DMS114 treated with DMSO at 0.1 percent for 48 hours (cell line): ENCODE data around the gene ATP13A1.
"Not testable (repeated sequence)": the region's sequence is repeated elsewhere in the genome, so short reads cannot be mapped to it uniquely, and the experiment has no call there.

ENCODE experiments used
- DNase-seq: peaks from one replicate; lab custom pipeline; 2025; ENCODE audit not compliant: unreplicated experiment; lab: John Stamatoyannopoulos, UW

The ATP13A1 gene

DNA sequence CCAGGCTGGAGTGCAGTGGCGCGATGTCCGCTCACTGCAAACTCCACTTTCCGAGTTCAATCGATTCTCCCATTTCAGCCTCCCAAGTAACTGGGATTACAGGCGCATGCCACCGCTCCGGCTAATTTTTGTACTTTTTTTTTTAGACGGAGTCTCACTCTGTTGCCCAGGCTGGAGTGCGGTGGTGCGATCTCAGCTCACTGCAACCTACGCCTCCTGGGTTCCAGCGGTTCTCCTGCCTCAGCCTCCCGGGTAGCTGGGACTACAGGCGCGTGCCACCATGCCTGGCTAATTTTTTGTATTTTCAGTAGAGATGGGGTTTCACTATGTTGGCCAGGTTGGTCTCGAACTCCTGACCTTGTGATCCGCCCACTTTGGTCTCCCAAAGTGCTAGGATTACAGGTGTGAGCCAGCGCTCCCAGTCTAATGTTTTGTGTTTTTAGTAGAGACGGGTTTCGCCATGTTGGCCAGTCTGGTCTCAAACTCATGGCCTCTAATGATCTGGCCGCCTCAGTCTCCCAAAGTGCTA lies 2.0 kb upstream of the ATP13A1 start:
- DNase-seq: not testable (repeated sequence)

DNA sequence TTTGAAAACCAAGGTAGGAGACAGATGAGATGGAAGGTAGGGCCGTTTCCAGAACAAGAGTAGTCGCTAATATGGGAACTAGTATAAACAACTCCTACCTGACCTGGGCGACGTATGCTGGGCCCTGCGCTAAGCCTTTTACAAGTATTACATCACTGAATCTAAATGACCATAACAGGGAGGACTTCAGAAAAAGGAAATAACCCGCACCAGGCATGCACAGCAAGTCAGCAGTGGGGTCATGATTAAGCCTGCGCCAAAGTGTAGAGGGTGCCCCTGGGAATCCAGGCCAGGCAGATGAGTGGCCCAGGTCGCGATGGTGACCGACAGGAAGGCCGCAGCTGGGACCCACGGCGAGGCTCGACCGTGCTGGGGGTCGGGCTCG lies 613 bp downstream of the ATP13A1 start:
- no peak for DNase-seq

DNA sequence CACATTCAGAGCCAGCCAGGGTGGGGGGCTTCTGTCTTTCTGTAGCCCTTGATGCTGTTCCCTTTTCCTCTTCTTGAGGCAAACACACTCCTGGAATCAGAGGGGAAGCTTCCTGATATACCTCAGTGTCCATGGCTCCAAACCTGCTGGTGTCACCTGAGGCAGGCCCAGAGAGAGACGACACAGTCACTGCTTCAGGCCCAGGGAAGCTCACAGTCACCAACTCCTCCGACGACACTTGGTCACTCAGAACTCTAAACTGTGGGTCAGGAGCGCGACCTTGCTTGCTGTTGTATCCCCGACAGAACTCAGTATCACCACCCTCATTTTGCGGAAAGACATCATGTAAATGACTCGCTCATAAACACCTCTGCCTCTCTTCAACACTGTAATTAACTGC lies 1.1 kb downstream of the ATP13A1 start:
- DNase-seq: no peak

DNA sequence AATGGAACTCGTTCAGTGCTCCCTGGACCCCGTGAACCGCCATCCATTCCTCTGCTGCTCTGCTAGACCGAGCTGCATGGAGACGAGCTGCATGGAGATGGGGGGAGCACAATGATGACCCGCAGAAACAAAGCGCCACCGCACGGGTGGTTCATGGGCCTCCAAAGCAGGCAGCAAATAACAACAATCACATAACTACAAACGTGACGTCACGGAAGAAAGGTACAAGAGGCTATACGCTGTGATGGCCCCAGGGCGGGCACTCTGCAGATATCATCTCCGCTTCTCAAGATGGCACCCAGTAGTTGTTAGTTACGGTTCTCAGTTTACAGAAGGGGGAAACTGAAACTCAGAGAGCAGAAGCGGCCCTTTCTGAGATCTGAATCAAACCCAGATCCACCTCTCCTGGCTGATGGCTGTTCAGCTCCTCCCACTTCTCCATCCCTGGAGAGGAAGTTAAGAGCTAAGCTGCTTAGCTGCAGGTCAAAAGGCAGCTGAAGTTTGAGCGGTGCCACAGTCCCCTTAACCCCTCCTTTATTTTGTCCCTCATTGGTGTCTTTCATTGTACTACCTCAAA lies 1.7 kb downstream of the ATP13A1 start:
- no peak for DNase-seq

DNA sequence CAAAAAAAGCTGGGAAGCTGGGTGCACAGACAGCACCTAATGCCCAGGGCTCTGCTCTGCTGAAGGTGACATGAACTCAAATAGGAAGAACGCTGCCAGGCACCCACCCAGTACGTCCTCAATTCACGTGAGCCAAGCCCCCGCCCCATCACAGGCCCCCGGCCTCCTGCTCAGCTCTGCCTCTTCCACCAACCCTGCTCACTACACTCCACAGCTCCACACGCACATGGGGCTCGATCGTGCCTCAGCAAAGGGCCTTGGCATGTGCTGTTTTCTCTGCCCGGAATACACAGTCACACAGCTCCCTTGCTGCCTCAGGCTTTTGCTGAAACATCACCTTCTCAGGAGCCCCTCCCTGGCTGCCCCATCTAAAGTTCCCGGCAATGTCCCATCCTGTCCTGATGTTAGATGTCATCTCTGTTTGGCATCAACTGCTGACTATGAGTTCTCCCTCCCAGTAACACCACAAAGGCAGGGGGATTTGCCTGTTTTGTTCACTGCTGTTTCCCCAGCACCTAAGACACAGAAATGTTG lies 2.3 kb downstream of the ATP13A1 start:
- DNase-seq: no peak

DNA sequence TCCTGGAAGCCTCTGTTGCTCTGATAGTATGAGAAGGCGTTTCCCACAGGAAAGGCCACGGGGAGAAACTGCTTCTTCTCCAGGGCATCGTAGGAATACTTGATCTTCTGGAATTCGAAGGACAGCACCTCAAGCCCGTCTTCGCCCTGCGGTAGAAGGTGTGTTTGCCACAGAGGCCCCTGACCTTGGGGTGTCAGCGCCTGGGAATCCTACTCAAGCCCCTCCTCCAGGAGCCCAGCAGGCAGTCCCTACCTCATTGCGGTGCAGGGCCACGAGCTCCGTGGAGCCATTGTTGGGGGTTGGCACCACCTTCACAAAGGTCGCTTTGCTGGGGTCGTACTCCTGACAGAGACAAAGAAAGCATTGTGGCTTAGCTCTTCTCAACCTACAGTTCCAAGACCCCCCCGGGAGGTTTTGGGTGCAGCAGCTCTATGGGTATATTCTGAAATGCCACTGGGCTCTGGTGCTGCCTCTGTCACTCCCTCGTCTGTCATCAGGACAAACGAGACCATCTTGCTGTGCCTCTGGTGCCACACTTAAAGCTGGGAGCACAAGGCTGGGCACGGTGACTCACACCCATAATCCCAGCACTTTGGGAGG lies 3.7 kb downstream of the ATP13A1 start:
- no peak for DNase-seq

DNA sequence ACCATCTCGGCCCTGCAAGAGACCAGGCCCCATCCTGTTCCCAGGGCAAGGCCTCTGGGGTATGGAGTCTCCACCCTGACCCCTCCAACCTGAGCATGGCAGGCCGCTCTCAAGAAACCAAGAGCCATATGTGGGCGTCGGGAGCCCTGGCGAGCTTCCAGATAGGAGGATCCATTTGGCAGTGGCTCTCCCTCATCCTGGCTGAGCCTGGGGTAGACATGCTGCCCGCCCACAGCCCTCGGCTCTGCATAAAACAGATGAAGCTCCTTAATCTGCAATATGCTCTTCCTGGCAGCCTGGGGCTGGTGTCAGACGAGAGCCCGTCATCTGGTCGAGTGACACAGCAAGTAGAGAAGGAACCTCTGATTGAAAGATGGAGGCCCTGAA lies 6.1 kb downstream of the ATP13A1 start:
- DNase-seq: no peak

DNA sequence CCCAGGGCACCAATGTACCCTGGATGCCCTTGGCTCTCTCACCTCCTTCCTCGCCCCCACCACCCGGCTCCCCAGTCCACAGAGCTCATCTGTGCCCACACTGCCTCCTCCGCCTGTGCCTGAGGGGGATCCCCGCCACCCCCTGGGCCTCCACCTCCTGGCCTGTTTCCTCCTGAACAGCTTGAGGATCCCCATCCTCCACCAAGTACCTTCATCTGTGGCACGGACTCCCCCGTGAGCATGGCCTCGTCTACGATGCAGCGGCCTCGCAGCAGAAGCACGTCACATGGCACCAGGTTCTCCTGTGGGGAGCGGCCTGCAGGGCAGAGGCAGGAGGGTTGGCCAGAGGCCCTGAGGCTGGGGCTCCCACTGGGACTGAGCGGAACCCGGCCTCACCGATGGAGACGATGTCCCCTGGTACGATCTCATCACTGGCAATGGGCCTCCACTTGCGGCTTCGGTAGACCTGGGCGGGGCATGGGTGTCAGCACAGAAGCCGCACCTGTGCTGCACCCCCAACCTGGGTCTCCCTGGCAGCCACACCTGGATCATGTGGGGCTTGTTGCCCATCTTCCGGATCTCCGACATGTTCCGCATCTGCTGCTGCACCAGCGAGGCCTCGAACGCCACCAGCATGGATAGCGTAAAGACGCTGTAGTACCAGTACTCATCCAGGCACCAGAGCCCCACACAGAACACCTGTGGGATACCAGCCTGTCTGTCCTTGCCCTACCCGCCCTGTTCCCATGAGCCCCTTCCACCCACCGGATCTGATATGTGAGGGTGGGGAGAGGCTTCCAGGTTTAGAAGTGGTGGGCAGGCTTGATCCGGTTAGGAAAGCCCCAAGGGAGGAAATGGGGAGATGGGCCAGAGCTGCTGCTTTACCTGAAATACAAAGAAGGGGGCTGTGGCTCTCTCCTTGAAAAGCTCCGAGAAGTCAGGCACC lies 6.8 kb downstream of the ATP13A1 start:
- no peak for DNase-seq

DNA sequence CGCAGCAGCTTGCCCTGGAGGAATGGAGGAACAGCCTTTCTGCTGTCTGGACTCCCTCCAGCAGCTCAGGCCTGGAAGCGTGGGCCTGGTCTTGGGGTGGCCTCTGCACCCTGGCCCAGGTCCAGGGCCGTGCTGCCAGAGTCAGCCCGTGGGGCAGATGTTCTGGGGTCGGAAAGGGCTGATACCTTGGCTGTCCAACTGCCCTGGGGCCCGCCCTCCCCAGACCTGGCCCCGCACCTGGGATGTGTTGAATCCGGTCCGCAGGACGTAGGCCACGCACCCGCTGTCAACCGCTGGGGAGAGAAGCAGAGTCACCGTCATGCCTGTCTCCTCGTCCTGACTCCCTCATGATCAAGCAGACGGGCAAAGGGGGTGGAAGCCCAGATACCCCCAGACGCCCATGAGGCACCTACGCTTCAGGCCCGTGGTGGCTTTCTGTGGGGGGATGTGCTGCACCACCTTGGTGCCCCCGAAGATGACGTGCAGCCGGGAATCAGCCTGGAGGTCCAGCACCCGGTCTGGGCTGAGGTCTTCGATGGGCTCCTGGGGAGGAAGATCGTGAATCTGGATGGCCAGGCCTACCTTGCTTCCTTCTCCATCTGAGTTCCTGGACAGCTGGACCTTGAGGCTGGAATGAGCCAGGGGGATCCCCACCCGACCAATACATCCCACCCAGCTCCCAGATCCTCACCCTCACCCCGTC lies 7.7 kb downstream of the ATP13A1 start:
- no peak for DNase-seq

DNA sequence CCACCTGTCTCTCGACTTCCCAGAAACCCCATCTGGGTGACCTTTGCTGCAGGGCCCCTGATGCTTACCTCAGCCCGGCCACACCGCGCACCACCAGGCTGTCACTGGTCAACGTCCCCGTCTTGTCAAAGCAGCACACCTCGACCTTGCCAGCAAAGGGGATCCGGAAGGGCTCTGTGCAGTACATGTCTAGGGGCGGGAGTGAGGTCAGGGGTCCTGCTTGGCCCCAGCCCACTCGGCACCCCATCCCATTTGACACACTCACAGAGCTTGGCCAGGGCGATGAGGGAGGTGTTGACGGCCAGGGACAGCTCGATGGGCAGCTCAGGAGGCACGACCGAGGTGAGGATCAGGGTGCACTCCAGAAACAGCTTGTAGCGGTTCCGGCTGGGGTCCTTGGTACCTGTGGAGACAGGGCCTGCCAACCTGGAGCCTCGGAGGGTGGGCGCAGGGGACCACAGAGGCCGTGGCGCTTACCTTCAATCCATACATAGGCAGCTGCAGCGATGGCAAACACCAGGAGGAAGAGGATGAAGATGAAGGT lies 8.4 kb downstream of the ATP13A1 start:
- no peak for DNase-seq

DNA sequence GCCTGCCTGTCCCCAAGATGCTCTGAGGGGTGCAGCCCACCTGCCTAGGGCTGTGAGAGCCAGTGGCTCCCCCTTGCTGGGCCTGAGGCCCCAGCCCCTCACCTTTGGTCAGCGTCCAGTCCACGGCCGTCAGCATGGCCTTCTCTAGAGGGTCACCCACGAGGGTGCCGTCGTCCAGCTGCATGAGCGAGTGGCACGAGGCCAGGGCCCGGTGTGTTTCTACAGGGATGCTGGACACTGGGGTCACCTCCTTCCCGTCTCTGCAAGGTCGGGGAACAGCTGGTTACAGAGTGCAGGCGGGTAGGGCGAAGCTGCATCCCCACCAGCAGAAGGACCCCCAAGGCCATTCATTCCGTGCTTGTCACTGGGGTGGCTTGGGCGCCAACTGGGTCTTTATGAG lies 9.0 kb downstream of the ATP13A1 start:
- no peak for DNase-seq

DNA sequence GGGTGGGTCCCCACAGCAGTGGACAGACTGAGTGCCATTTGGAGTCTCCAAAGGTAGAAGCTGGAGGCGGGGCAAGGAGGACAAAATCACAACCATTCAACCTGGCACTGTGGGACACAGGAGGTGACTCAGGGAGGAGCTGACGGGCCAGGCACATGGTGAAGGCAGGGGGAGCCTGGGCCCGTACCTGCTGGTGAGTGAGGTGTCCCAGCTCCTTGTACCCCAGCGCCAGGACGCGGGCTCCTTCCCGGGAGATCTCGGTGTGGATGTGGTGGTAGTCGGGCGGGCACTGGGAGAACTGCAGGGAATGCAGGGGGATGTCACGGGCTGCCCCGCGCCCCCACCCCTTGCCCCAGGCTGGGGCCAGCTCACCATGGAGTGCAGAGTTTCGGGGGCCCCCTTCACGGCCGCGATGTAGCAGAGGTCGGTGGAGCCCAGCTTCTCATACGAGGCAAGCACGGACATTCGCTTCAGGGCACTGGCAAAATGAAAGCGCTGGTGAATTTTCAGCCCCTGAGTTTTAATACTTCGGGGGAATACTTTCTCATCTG lies 9.8 kb downstream of the ATP13A1 start:
- DNase-seq: no peak

DNA sequence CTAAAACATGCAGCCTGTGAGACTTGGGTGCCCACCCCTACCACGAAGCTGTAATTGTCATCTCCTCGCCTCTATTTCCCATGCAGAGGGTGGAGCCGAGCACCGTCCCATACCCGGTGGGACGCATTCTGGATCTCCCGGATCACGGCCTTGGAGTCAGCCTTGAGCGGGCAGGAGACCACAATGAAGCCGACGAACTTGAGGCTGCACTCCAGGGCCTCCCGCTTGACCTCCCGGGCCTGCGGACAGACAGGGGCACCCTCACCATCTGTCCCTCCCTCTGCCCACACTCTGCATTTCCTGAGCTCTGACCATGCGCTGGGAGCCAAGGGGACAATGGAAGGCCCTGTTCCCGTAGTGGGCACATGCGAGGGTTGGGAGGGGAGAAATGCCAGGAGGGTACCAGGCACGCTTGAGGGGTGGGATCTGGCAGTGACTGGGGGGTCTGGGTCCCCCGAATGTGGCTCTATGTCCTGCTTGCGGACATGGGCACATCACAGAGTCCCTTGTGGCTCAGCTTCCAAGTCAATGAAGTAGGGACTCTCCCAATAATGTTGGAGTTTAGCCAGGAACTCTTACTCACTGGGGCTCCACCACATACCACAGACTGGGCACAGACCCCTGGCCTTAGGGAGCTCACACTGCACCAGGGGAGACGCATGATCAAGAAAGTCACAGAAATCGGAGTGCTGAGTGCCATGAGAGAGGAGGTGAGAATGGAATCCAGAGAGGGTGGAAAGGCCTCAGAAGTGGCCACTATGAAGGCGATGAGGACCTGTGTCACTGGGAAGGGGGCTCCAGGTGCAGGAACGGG lies 10.8 kb downstream of the ATP13A1 start:
- DNase-seq: no peak

DNA sequence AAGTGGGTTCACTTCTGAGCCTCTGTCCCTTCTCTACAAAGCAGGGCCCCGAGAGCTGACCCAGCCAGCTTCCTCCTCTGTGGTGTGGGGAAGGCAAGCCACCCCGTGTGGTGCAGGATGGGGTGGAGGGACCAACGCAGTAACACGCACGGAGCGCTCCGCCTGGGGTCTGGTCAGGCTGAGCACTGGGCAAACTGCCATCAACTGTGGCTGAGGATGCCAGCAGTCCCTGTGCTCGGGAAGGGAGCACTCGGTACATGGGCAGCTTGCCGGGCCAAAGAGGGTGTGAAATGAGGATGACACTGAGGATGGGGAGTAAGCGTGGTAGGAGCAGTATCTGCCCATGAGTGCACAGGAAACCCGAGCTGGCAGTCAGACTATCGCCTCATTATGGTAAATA lies 12.4 kb downstream of the ATP13A1 start:
- DNase-seq: no peak

DNA sequence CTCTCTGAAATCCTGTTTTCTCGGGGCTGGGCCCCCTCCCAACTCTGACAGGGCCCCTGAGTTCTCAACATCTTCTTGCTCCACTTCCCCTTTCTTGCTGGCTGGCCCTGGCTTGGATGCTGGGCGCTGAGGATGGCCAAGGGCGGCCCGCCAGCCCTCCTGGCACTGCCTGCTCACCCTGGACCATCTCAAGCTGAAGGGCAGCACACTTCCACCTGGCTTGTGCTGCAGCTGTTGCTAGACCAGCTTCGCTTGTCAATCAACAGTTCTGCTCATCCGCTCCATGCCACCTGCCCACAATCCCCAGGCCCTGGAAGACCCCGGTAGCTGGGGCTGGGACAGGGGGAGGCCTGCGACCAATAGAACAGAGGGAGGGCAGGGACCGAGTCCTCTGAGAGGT lies 13.1 kb downstream of the ATP13A1 start:
- no peak for DNase-seq

DNA sequence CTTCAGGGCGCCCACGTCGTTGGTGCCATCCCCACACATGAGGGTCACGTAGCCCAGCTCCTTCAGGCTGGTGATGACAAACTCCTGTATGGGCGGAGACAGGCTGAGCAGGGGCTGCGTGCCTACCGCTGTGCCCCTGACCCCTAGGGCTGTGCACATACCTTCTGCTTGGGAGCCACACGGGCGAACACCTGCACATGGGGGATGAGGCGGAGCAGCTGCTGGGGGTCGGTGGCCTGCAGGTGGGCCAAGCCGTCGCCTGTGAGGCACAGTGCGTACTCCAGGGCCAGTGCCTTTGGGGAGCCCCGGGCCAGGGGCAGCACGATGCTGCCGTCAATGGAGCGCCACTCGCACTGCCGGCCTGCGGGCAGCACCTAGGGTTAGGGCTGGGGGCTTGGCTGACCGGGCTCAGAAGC lies 13.9 kb downstream of the ATP13A1 start:
- DNase-seq: no peak

DNA sequence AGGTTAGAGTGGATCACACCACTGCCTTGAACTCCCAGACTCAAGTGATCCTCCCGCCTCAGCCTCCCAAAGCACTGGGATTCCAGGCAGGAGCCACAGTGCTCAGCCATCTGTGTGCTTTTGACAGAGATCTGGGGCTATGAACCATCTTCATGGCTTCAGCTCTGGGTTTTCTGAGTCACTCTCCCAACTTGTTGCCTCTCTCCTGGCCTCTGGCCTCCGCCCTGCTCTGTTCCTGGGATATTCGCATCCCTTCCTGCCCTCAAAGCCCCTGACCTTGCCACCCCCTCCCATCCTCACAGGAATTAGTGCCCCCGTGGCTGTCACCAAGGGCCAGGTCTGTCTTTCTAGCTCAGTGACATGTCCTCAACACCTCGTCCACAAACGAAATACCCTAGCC lies 14.3 kb downstream of the ATP13A1 start:
- no peak for DNase-seq

DNA sequence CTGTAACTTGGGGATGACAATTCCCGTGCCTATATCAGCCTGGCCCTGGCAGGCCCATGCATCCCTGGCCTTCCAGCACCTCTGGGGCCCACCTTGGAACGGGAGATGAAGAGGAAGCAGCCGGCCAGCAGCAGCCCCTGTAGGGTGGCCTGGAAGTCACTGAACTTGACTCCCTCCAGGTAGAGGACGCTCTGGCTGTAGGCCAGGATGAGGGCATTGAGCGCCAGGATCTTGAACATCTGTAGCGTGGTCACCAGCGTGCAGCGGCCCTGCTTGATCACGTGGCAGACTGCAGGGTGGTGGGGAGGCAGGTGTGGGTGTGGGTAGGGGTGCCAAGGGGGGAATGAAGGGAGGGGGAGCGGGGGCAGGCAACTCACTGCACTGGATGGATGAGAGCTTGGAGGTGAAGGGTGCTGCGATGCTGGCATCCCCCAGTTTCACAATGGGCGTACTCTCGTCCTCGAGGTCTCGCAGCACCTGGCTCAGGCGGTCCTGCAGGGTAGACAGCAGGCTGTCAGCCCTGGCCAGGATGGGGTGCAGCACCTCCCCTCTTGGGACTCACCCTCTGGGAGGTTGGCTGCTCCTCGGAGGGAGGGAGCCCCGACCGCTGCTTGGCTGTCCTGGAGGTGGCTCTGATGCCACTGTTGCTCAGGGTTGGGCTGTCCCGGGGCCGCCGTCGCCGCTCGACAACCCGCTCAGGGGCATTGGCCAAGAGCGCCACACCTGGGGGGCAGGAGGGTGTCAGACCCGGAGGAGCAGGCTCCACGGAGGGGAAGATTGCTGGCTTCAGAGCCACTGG lies 16.2 kb downstream of the ATP13A1 start:
- DNase-seq: no peak
